ENCODE measurements around the gene POLR3H. TPM values are rescaled to one million over a fixed set of nuclear protein-coding genes. Genes with fewer than 3 reads are reported as not detected.

Gene POLR3H
- polyA plus RNA-seq, 1 experiment: 36.3 TPM

- CTCF ChIA-PET: interaction anchor here (1.0 kb wide), 1 partner anchor 15 kb away, joined by 4 read pairs; no protein-coding TSS in a partner anchor
- DNase-seq (ENCODE audit: low read depth, low spot score): no peak
- POLR2A ChIA-PET: interaction anchor here (1.5 kb wide), 1 partner anchor 43 kb away, joined by 5 read pairs; the partner anchor contains the start of genes ACO2 and PHF5A
These were observed 32.7 kb downstream of the POLR3H start for GRCh38 chr22:41511521-41511968.

GRCh38 chr22:41508770-41509170 is 35.5 kb downstream of the POLR3H start:
- no peaks in the 10 kb centered on the region for H3K9me3 ChIP-seq (ENCODE audit: control insufficient read depth, insufficient read depth, low read length)
- ChIA-PET POLR2A (no interaction called here), CTCF (interaction anchor here (0.7 to 1.3 kb wide), 4 partner anchors 9 to 62 kb away, joined by 3 to 11 read pairs (median 3); partner anchors contain the start of gene TOB2)
- no peak overlapping the region for H3K27ac ChIP-seq (ENCODE audit: low read depth, low read length)
- TF ChIP-seq CTCF (IDR thresholded peaks at IDR 0.05; ENCODE audit: low read depth, low read length): peak; percentile 24; the same call in 1 of the 2 replicates
- H3K27me3 ChIP-seq (ENCODE audit: control insufficient read depth, insufficient read depth, low read length): no peaks in the 10 kb centered on the region
- no peak overlapping the region for H3K4me3 ChIP-seq (ENCODE audit: low read depth, low read length)
- no peak for DNase-seq (ENCODE audit: low read depth, low spot score)

More at GRCh38 chr22:41511521-41511968, 32.7 kb downstream of the POLR3H start:
- H3K9me3 ChIP-seq (ENCODE audit: control insufficient read depth, insufficient read depth, low read length): no peaks in the 10 kb centered on the region
- no peak overlapping the region for H3K27ac ChIP-seq (ENCODE audit: low read depth, low read length)
- H3K4me3 ChIP-seq (ENCODE audit: low read depth, low read length): no peak overlapping the region
- no peak for TF ChIP-seq CTCF (IDR thresholded peaks at IDR 0.05; ENCODE audit: low read depth, low read length)
- no peaks in the 10 kb centered on the region for H3K27me3 ChIP-seq (ENCODE audit: control insufficient read depth, insufficient read depth, low read length)

- POLR2A ChIA-PET: no interaction called here
- CTCF ChIA-PET: no interaction called here
These were observed 36.8 kb downstream of the POLR3H start for GRCh38 chr22:41507330-41508063.

GRCh38 chr22:41505511-41506220 is 38.6 kb downstream of the POLR3H start:
- POLR2A ChIA-PET: no interaction called here
- H3K27ac ChIP-seq (ENCODE audit: low read depth, low read length): no peak overlapping the region
- CTCF ChIA-PET: interaction anchor here (0.6 to 2.4 kb wide), 2 partner anchors 12 to 105 kb away, joined by 5 to 22 read pairs; no protein-coding TSS in a partner anchor
- no peaks in the 10 kb centered on the region for H3K9me3 ChIP-seq (ENCODE audit: control insufficient read depth, insufficient read depth, low read length)
- no peak for DNase-seq (ENCODE audit: low read depth, low spot score)
- no peaks in the 10 kb centered on the region for H3K27me3 ChIP-seq (ENCODE audit: control insufficient read depth, insufficient read depth, low read length)
- no peak for TF ChIP-seq CTCF (IDR thresholded peaks at IDR 0.05; ENCODE audit: low read depth, low read length)
- no peak overlapping the region for H3K4me3 ChIP-seq (ENCODE audit: low read depth, low read length)

More at GRCh38 chr22:41507330-41508063, 36.8 kb downstream of the POLR3H start:
- no peak for TF ChIP-seq CTCF (IDR thresholded peaks at IDR 0.05; ENCODE audit: low read depth, low read length)
- Histone ChIP-seq H3K27ac (ENCODE audit: low read depth, low read length) (no peak overlapping the region), H3K9me3 (ENCODE audit: control insufficient read depth, insufficient read depth, low read length) (no peaks in the 10 kb centered on the region), H3K27me3 (ENCODE audit: control insufficient read depth, insufficient read depth, low read length) (no peaks in the 10 kb centered on the region), H3K4me3 (ENCODE audit: low read depth, low read length) (no peak overlapping the region)
- DNase-seq (ENCODE audit: low read depth, low spot score): no peak

Data from AG04450 (cell line).